Stimulated activated memory B cell treated with anti-CD40 and anti-IgM and Interleukin-4, amounts not matched to agents 10 μg/mL and 1 μg/mL and 100 μg/mL, for 72 hours (primary cell): Measurements from ENCODE around the gene MACF1.

ENCODE experiments used
- ATAC-seq: fragments of 150-1000 bp; cut with Tn5 transposase; 2 replicates; pipeline ENCODE4 v1.10.0; 2021
- H3K27ac Mint-ChIP-seq: one replicate; pipeline ENCODE4 v1.8.0; 2022; ENCODE audit warnings: mild to moderate bottlenecking, mixed read lengths
- H3K27me3 Mint-ChIP-seq: one replicate; pipeline ENCODE4 v1.8.0; 2022; ENCODE audit warnings: mixed read lengths
- H3K36me3 Mint-ChIP-seq: one replicate; pipeline ENCODE4 v1.8.0; 2022; ENCODE audit warnings: mixed read lengths
- H3K4me1 Mint-ChIP-seq: one replicate; pipeline ENCODE4 v1.8.0; 2022; ENCODE audit warnings: mixed read lengths
- H3K4me3 Mint-ChIP-seq: one replicate; pipeline ENCODE4 v1.8.0; 2022; ENCODE audit warnings: mild to moderate bottlenecking, moderate library complexity, mixed read lengths
- H3K9me3 Mint-ChIP-seq: one replicate; pipeline ENCODE4 v1.8.0; 2022; ENCODE audit warnings: mixed read lengths

MACF1 gene

GRCh38 chr1:39528082-39528481, 323.6 kb downstream of the MACF1 start:
- Mint-ChIP-seq H3K9me3 (no peaks in the 10 kb centered on the region), H3K27ac (no peak overlapping the region), H3K27me3 (no peaks in the 10 kb centered on the region), H3K36me3 (peaks cover 55% of the 10 kb centered on the region), H3K4me3 (no peak overlapping the region), H3K4me1 (peaks cover 36% of the 10 kb centered on the region)
- ATAC-seq, result no peak

- no peak for ATAC-seq
- no peak overlapping the region for H3K27ac Mint-ChIP-seq
- no peak overlapping the region for H3K4me3 Mint-ChIP-seq
Measured at GRCh38 chr1:39529901-39530535, 325.5 kb downstream of the MACF1 start.

GRCh38 chr1:39531526-39531925, 327.0 kb downstream of the MACF1 start:
- H3K4me1 Mint-ChIP-seq, result peaks cover 5% of the 10 kb centered on the region
- no peak for ATAC-seq
- no peaks in the 10 kb centered on the region for H3K9me3 Mint-ChIP-seq
- peak overlapping the region; percentile 22 for H3K27ac Mint-ChIP-seq
- no peaks in the 10 kb centered on the region for H3K27me3 Mint-ChIP-seq
- no peak overlapping the region for H3K4me3 Mint-ChIP-seq
- peaks cover 51% of the 10 kb centered on the region for H3K36me3 Mint-ChIP-seq

More at GRCh38 chr1:39529901-39530535, 325.5 kb downstream of the MACF1 start:
- Mint-ChIP-seq H3K27me3 (no peaks in the 10 kb centered on the region), H3K9me3 (no peaks in the 10 kb centered on the region), H3K36me3 (peaks cover 46% of the 10 kb centered on the region), H3K4me1 (peaks cover 20% of the 10 kb centered on the region)

GRCh38 chr1:39533442-39533841, 328.9 kb downstream of the MACF1 start:
- Mint-ChIP-seq H3K27me3 (no peaks in the 10 kb centered on the region), H3K4me1 (peaks cover 1% of the 10 kb centered on the region), H3K36me3 (peaks cover 44% of the 10 kb centered on the region), H3K9me3 (no peaks in the 10 kb centered on the region), H3K27ac (no peak overlapping the region), H3K4me3 (no peak overlapping the region)
- ATAC-seq, result no peak
